Mucosa of gallbladder (tissue), 1 donor: ENCODE measurements around the gene MYCBP2. TPM values are rescaled to one million over a fixed set of nuclear protein-coding genes. Genes with fewer than 3 reads are reported as not detected.
"Not testable (repeated sequence)": the region's sequence is repeated elsewhere in the genome, so short reads cannot be mapped to it uniquely, and the experiment has no call there.

ENCODE experiments used
- DNase-seq: peaks from one replicate; pipeline ENCODE4 v3.0.0-alpha.2; 2020; ENCODE audit warnings: low spot score
- total RNA-seq: library from RNA; stranded (reverse); gene quantifications from one replicate; pipeline ENCODE4 v1.2.1, GENCODE V29; 2021
- donor health status: DM: no; HTN: no; CAD: no.

Gene MYCBP2
- total RNA-seq, result 71.8 TPM

DNA sequence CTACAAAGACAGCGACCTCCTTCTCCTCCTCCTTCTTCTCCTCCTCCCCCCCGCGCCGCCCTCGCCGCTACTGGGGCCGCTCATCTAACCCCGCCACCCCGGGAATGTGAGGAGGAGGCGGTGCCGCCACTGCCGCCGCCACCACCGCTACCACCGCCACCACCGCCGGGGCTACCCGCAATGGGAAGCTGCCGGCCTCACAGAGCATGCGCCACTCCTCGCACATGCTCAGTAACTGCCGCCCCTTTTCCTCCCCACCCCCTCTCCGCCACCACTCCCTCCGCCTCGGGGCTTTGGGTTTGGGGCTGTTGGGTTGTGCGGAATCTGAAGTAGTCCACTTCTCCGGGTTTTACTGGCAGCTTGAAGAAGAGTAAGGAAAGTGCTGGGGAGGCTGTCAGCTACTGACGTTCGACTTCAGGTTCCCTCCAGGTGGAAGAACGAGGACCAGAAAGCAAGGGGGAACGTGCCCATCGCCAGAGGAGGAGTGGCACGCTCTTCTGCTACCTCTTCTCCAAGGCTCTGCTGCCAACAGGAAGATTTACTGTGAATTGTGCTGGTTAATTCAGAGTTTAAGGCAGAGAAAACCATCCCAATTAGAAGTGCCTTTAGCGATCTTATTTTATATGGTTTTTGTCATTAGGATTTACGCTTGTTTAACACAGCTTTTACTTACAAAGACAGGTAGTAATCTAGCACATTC lies at the start of gene MYCBP2:
Gene MYCBP2 (minus strand): TSS at position 190 of the 700 bp plus-strand sequence. CDS start 319 bp downstream, outside the sequence.
- DNase-seq, result peak; percentile 98

DNA sequence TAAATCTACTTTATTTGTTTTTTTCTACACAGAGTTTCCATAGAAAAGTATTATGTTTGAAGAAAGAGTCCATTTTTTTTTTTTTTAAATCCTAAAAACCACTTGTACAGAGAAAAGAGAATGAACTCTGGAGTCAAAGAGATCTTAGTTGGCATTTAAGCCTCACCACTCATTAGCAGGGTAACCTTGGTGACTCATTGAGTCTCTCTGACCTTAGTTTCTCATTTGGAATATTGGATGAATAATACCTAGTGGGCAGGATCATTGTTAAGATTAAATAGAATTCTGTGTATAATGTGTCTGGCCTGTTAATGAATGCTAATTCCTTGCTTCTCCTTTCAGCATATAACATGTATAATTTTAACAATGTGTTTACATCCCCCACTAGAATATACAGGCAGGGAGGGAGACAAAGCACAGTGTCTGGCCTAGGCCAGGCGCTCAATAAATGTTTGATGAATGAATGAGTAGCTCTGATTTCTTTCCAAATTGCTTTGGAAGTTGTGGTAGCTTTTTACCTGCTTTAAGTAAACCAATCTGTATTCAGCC lies 48.7 kb upstream of the MYCBP2 start:
- no peak for DNase-seq

DNA sequence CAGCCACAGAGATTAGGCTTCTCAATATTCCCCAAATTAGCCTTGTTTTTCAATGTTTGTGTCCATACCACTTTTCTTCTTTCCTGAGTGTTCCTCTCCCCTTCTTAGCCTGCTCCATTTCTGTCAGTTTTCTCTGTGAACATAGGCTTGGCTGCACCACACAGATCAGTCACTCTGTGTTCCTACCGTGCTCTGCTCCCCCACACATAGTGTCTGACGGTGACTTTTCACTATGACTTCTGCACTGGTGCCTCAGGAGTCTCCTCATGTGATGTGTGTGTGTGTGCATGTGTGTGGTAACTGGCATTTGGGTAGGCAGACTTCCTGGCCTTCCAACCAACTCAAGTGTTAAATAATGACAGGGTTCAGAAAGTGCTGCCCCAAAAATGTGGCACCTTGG lies 47.9 kb upstream of the MYCBP2 start:
- no peak for DNase-seq

- DNase-seq, result no peak
Observed at GRCh38 chr13:77374339-77374738, 47.4 kb upstream of the MYCBP2 start.

GRCh38 chr13:77373502-77373901 lies 46.6 kb upstream of the MYCBP2 start:
- DNase-seq, result no peak

- no peak for DNase-seq
Observed at GRCh38 chr13:77372275-77372674, 45.4 kb upstream of the MYCBP2 start.

- DNase-seq, result no peak
Observed at GRCh38 chr13:77370888-77371287, 44.0 kb upstream of the MYCBP2 start.

GRCh38 chr13:77362166-77362565 lies 35.3 kb upstream of the MYCBP2 start:
- no peak for DNase-seq

- DNase-seq, result no peak
Observed at GRCh38 chr13:77360032-77360685, 33.3 kb upstream of the MYCBP2 start.

DNA sequence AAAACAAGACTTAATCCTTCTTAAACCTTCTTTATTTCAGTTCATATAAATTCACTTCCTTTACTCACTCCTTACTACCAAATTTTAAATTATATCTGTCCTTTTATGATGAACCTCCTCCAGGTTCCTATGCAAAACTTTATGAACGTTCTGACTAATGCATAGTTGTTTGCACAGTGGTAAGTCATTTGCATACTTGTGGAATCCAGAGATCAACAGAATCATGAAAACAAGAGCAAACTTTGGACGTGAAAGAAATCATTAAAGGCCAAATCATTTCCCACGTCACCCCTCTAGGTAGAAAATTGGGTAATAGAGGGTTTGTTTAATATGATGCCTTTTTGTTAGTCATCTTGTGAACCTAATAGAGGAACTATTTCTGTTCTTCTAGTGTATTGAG lies 32.3 kb upstream of the MYCBP2 start:
- no peak for DNase-seq

- no peak for DNase-seq
Observed at GRCh38 chr13:77358001-77358400, 31.1 kb upstream of the MYCBP2 start.

GRCh38 chr13:77356155-77356554 lies 29.3 kb upstream of the MYCBP2 start:
- no peak for DNase-seq

DNA sequence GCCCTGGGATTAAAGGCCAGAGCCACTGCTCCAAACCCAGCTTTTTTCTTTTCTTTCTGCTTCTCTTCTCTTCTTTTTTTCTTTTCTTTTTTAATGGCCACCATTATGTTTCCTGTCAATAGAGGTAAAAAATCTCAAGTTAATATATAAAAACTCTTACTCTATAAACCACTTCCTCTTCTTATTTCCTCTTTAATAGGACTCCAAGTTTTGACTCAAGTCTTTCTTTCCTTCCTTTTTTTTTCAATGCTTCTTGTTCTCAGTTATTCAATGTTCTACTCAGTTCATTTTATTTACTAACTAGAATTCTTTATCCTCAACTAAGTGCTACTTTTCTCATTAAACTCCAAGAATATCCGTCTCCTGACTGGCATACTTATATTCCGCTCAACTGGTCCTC lies 27.1 kb upstream of the MYCBP2 start:
- no peak for DNase-seq

- no peak for DNase-seq
Observed at GRCh38 chr13:77351315-77351714, 24.4 kb upstream of the MYCBP2 start.

DNA sequence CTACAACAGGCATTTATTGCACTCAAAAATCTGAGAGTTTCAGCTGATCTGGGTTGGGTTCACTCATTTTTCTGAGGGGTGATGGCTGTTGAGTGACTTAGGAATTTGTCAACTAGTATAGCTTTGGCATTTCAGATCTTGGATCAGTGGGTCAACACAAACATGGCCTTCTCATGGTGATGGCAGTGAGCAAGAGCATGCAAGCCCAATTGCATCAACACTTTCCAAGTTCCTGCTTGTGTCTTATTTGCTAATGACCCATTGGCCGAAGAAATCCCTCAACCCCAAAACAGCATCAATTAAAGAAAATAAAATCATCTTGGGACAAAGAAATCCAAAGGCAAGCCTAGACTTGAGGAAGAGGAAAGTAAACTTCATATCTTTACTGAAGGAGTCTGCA lies 23.9 kb upstream of the MYCBP2 start:
- no peak for DNase-seq

- no peak for DNase-seq
Observed at GRCh38 chr13:77349365-77349764, 22.5 kb upstream of the MYCBP2 start.

GRCh38 chr13:77347351-77347750 lies 20.5 kb upstream of the MYCBP2 start:
- not testable (repeated sequence) for DNase-seq

- DNase-seq, result no peak
Observed at GRCh38 chr13:77345150-77345780, 18.4 kb upstream of the MYCBP2 start.

DNA sequence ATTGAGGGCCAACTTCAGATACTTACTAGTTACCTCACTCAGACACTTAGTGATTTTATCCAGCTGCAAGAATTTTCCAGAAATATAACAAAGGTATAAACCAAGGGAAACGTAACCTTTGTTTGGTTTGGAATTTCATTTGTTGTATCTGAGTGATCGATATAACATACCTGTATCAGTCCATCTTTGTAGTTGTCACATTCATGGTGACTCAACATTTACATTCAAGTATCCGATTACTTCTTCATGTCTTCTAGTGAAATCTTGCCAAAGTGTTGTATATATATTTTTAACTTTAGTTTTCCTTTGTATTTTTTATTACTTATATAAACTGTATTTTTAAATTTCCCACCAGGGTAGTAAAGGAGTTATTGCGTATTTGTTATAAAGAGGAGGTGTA lies 16.9 kb upstream of the MYCBP2 start:
- no peak for DNase-seq

- no peak for DNase-seq
Observed at GRCh38 chr13:77339408-77339807, 12.5 kb upstream of the MYCBP2 start.

DNA sequence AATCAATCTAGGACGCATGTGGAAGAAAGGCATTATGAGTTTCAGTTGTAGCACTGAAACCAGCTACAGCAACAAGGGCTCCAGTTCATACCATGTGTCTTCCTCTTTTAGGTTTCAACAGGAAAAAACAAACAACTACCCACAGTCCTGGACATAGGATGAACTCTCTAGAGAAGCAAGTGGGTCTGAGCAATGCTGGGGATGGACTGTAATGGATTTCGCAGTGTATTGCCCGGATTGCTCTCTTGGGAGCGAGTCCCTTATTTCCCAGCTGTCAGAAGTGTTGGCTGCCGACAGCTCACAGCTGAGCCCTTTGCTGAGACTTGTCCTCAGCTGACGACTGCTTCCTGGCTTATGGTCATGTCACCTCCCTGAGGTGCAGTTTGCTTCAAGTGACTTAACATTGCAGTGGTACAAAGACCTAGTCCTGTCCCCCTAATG lies 12.1 kb upstream of the MYCBP2 start:
- DNase-seq, result no peak

GRCh38 chr13:77338329-77338728 lies 11.4 kb upstream of the MYCBP2 start:
- DNase-seq, result no peak

DNA sequence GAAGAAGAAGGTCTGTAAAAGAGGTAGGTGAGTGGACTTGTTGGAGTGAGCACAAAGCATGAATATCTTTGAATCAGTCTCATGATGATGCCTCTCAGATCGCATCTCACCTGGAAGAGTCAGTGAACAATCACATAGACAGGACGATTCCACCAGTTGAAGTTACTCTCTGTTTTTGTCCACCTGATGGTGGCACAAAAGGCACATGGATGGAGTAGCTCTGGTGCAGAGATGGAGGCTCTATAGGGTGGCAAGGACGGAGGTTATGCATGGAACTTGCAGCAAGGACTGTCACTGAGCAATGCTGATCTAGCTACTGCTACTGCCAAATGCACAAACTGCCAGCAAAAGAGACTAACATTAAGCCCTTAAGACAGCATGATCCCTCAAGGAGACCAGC lies 10.3 kb upstream of the MYCBP2 start:
- DNase-seq, result no peak
